ENCODE results near the gene RTN4IP1.
"Not testable (repeated sequence)": the region's sequence is repeated elsewhere in the genome, so short reads cannot be mapped to it uniquely, and the experiment has no call there.

The RTN4IP1 gene

GRCh38 chr6:106626485-106626884 lies 2.8 kb downstream of the RTN4IP1 start:
- no peak for DNase-seq

DNA sequence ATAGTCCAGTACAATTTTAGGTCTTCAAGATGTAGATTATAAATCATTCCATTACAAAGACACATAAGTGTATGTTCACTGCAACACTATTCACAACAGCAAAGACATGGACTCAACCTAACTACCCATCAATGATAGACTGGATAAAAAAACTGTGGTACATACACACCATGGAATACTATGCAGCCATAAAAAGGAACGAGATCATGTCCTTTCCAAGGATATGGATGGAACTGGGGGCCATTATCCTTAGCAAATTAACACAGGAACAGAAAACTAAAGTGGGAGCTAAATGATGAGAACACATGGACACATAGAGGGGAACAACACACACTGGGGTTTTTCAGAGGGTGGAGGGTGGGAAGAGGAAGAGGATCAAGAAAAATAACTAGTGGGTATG lies 6.3 kb downstream of the RTN4IP1 start:
- DNase-seq: no peak

GRCh38 chr6:106622412-106622811 lies 6.9 kb downstream of the RTN4IP1 start:
- no peak for DNase-seq

- DNase-seq: no peak
These were observed 8.2 kb downstream of the RTN4IP1 start for GRCh38 chr6:106620931-106621672.

DNA sequence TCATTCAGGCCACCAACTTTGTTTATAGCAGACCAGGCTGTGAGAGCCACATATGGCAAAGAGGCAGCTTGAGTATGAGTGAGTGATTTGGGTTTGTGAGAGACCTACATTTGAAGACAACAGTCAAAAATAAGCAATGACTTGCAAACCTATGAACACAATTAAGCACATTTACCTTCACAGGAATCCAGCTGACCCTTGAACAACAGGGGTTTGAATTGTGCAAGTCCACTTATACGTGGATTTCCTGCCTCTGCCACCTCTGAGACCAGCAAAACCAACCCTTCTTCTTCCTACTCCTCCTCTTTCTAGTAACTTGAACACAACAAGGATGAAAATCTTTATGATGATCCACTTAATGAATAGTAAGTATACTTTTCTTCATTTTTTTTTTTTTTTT lies 10.1 kb downstream of the RTN4IP1 start:
- no peak for DNase-seq

DNA sequence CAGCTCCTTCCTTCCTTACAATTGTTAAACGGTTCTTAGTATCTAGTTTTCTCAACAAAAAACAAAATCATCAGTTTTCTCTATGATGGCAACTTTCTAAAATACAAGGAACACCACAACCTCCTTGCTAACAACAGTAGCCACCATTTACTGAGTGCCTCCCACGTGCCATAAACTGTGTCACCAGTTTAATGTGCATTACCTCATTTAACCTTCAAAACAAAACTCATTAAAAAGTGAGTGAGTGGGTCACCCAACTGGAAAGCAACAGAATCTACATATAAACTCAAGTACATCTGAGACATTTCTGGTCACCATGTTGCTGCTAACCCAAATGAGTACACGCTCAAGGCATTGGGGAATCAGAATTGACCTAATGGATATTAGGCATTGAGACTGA lies 11.0 kb downstream of the RTN4IP1 start:
- DNase-seq: no peak

GRCh38 chr6:106617857-106618256 lies 11.4 kb downstream of the RTN4IP1 start:
- DNase-seq: no peak

GRCh38 chr6:106617302-106617701 lies 12.0 kb downstream of the RTN4IP1 start:
- DNase-seq: no peak

DNA sequence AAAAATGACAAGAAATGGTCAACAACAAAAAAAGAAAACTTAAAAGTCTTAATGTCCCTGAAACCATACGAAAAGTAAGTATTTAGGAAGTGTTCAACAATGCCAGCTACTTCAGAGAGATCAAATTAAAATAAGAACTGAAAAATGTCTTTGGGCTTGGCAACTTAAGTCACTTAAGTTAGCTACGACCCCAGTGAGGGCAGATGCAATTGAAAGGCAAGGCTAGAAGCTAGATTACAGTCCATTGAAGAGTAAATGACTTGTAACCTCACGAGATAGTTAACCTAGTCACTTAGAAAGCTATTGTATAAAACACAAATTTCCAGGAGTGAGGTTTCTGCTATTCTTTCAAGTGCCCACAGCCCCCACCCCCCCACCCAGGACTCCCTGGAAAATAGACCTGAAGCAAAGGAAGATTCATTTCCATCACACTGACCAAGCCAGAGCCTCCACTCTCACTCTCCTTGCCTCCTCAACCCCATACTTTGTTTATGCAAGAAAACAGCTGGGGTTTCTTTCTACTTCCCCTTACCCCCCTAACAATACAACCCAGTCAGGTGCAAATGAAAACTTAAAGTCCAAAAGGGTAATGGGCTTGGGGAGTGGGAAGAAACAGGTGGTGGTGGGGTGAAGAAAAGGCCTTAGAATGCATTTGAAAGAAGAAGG lies 14.6 kb downstream of the RTN4IP1 start:
- DNase-seq: no peak

GRCh38 chr6:106614166-106614565 lies 15.1 kb downstream of the RTN4IP1 start:
- DNase-seq: no peak

DNA sequence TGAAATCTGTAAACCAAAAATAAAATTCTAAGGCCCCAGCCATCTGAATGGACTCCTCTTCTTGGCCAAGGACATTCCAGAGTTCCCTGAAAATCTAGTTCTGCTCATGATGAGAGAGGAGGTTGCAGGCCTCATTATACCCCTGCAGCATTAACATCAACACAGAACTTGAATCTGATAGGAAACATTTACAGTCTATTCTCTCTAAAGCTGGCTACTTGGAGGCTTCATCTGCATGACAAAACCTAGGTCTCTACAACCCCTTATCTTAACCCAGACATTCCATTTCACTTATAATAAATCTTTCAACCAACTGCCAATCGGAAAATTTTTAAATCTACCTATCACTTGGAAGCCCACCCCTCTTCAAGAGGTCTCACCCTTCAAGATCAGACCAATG lies 15.7 kb downstream of the RTN4IP1 start:
- DNase-seq: no peak

GRCh38 chr6:106612671-106613416 lies 16.5 kb downstream of the RTN4IP1 start:
- DNase-seq: no peak

- DNase-seq: no peak
These were observed 18.3 kb downstream of the RTN4IP1 start for GRCh38 chr6:106611030-106611429.

- peak; percentile 30 for DNase-seq
These were observed 19.6 kb downstream of the RTN4IP1 start for GRCh38 chr6:106609699-106610098.

- peak; percentile 46 for DNase-seq
These were observed 21.1 kb downstream of the RTN4IP1 start for GRCh38 chr6:106608080-106608668.

GRCh38 chr6:106600329-106600728 lies 29.0 kb downstream of the RTN4IP1 start:
- no peak for DNase-seq

- DNase-seq: no peak
These were observed 29.9 kb downstream of the RTN4IP1 start for GRCh38 chr6:106599440-106599839.

- DNase-seq: no peak
These were observed 38.0 kb downstream of the RTN4IP1 start for GRCh38 chr6:106591111-106591825.

DNA sequence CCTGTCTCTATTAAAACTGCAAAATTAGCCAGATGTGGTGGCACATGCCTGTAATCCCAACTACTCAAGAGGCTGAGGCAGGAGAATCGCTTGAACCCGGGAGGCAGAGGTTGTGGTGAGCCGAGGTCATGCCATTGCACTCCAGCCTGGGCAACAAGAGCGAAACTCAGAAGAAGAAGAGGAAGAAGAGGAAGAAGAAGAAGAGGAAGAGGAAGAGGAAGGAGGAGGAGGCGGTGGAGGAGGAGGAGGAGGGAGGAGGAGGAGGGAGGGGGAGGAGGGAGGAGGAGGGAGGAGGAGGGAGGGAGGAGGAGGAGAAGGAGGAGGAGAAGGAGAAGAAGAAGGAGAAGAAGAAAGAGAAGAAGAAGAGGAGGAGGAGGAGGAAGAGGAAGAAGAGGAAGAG lies 40.4 kb downstream of the RTN4IP1 start:
- DNase-seq: not testable (repeated sequence)

DNA sequence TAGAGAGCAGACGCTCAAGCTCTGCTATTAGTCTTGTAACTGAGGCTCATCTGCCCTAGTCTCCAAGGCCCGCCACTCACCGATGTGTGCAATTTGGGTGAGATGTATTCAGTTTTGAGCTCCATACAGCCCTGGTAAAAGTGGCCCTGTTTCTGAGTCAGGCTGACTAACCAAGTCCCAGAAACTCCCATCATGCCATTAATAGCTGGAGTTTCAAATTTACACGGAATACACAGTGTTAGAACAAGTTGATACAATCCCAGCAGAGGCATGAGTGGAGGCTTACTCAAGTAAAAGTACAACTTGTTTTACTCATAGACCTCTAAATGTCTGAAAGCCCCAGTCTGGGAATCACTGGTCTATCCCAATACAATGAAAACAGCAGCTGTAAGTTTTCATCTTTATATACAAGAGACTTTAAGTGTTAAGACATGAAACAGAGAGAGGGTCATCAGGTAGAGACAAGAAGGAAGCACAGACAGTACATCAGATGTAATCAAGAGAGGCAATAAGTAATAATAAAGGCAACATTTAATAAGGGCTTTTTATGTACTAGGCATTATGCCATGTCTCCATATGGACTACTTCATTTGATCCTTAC lies 42.4 kb downstream of the RTN4IP1 start:
- DNase-seq: no peak

- no peak for DNase-seq
These were observed 47.8 kb downstream of the RTN4IP1 start for GRCh38 chr6:106581468-106581867.

- no peak for DNase-seq
These were observed 50.0 kb downstream of the RTN4IP1 start for GRCh38 chr6:106579281-106579680.

All from NCI-H526 treated with DMSO at 0.1 percent for 48 hours (cell line).